Testis (tissue), 3 donors: ENCODE data around the gene KMT5C. TPM values are rescaled to one million over a fixed set of nuclear protein-coding genes. Genes with fewer than 3 reads are reported as not detected.

Experiments
- DNase-seq: peaks from one replicate; pipeline ENCODE4 v3.0.0-alpha.2; 2019
- H3K27ac ChIP-seq, 2 donors: fragments of 200-600 bp; sonication (generic); one replicate each; pipeline ENCODE4 v1.5.1; 2019
- H3K27me3 ChIP-seq: fragments of 200-600 bp; sonication (generic); one replicate; pipeline ENCODE4 v1.5.1; 2019
- H3K36me3 ChIP-seq: fragments of 200-600 bp; sonication (generic); one replicate; pipeline ENCODE4 v1.5.1; 2017; ENCODE audit warnings: low read depth; ENCODE audit errors: missing control alignments
- H3K4me1 ChIP-seq: fragments of 200-600 bp; sonication (generic); one replicate; pipeline ENCODE4 v1.5.1; 2019
- H3K4me3 ChIP-seq, 2 donors: fragments of 200-600 bp; sonication (generic); one replicate each; pipeline ENCODE4 v1.5.1; 2017 to 2019
- H3K9me3 ChIP-seq: fragments of 200-600 bp; sonication (generic); one replicate; pipeline ENCODE4 v1.5.1; 2017
- POLR2A ChIP-seq: fragments of 450-650 bp; IDR thresholded peaks from one replicate; pipeline ENCODE4 v1.6.1; 2017; ENCODE audit warnings: antibody characterized with exemption, mild to moderate bottlenecking, moderate library complexity
- WGBS, 2 donors: methylation state at CpG; one replicate each; pipeline ENCODE4 v1.1.5; 2018; 5-methylcytosine and 5-hydroxymethylcytosine counted together
- intact Hi-C: fragments of 100-400 bp; cut with DNase I; formaldehyde crosslinking; loops from one replicate; pipeline ENCODE4 v1.15.1; 2023; ENCODE audit warnings: low total_unique reads
- polyA plus RNA-seq: library from polyadenylated mRNA; stranded (reverse); fragments of 350-450 nt; fragmentation: Illumina TruSeq; extraction: RNeasy Lipid Tissue Mini Kit (QIAGEN cat#74804); gene quantifications from one replicate; pipeline ENCODE4 v1.2.3, GENCODE V29; 2014; ENCODE audit warnings: low read depth, low replicate concordance; ENCODE audit not compliant: insufficient read depth
- total RNA-seq, 2 donors: library from RNA; depleted of rRNA; stranded (reverse); fragments of >200 nt; gene quantifications; one replicate each; pipeline ENCODE4 v1.2.3, GENCODE V29; 2016
- TF ChIP-seq, protein P1 (sequence below), 3 experiments: fragments of 450-650 bp in 2 of 3; fragments of 200-600 bp in 1 of 3; sonication (generic) in 1 of 3; IDR thresholded peaks; one replicate each; pipeline ENCODE4 v1.5.1; 2016 to 2019; ENCODE audit warnings: antibody characterized with exemption in 3 of 3, mild to moderate bottlenecking in 2 of 3, moderate library complexity in 1 of 3

Gene KMT5C
- total and polyA plus RNA-seq, 3 donors from 2014 or later = 14.6 to 62.9 (median 48.8) TPM

DNA sequence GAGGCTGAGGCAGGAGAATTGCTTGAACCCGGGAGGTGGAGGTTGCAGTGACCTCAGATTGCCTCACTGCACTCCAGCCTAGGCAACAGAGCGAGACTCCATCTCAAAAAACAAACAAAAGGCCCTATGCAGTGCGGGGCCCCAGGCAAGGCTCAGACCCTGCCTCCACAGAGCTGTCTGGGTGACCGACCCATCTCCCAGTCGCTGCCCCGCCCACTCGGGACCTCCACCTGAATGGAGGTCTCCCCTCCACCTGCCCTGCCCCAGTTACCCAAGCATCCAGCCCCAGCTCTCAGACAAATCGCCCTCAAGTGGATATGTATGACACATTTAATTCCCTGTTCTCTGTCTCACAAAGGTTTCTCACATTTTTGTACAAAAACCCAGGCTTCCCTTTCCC lies 25.6 kb downstream of the KMT5C start:
- intact Hi-C loops = no loop called here
- no peak overlapping the region for H3K4me3 ChIP-seq
- 87 to 97% methylated on average over 8 of the region's 8 CpGs for WGBS, 2 donors
- no peak for TF ChIP-seq POLR2A
- TF ChIP-seq, protein P1, sequence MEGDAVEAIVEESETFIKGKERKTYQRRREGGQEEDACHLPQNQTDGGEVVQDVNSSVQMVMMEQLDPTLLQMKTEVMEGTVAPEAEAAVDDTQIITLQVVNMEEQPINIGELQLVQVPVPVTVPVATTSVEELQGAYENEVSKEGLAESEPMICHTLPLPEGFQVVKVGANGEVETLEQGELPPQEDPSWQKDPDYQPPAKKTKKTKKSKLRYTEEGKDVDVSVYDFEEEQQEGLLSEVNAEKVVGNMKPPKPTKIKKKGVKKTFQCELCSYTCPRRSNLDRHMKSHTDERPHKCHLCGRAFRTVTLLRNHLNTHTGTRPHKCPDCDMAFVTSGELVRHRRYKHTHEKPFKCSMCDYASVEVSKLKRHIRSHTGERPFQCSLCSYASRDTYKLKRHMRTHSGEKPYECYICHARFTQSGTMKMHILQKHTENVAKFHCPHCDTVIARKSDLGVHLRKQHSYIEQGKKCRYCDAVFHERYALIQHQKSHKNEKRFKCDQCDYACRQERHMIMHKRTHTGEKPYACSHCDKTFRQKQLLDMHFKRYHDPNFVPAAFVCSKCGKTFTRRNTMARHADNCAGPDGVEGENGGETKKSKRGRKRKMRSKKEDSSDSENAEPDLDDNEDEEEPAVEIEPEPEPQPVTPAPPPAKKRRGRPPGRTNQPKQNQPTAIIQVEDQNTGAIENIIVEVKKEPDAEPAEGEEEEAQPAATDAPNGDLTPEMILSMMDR (IDR thresholded peaks at IDR 0.05) = no peak
- H3K9me3 ChIP-seq = no peaks in the 10 kb centered on the region
- peaks cover 4% of the 10 kb centered on the region for H3K4me1 ChIP-seq
- H3K36me3 ChIP-seq = no peaks in the 10 kb centered on the region
- H3K27ac ChIP-seq = no peak overlapping the region
- no peaks in the 10 kb centered on the region for H3K27me3 ChIP-seq
- no peak for DNase-seq

DNA sequence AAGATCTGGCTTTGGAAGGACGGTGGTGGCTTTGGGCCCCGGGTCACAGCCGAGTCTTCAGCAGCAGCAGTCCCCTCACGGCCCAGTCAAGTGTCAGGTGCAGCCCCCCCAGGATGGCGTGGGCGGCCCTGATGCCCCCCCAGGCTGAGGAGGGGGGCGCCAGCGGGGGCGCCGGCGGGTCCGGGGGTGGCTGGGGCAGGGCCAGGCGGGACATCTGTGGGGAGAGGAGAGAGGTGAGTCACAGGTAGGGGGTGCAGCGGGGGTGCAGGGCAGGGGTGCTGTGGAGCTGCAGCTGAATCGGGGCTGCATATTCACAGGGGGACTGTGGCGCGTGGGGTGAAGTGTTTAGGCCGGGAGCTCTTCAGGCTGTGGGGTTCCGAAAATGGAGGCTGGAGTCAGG lies 26.3 kb downstream of the KMT5C start:
- no peak overlapping the region for H3K27ac ChIP-seq
- intact Hi-C loops = no loop called here
- no peaks in the 10 kb centered on the region for H3K27me3 ChIP-seq
- H3K36me3 ChIP-seq = no peaks in the 10 kb centered on the region
- no peak for DNase-seq
- H3K9me3 ChIP-seq = no peaks in the 10 kb centered on the region
- TF ChIP-seq, protein P1 (IDR thresholded peaks at IDR 0.05) = no peak
- TF ChIP-seq POLR2A = no peak
- H3K4me3 ChIP-seq = no peak overlapping the region
- H3K4me1 ChIP-seq = peaks cover 6% of the 10 kb centered on the region
- WGBS, 2 donors = 81 to 86% methylated on average over 19 of the region's 19 CpGs

DNA sequence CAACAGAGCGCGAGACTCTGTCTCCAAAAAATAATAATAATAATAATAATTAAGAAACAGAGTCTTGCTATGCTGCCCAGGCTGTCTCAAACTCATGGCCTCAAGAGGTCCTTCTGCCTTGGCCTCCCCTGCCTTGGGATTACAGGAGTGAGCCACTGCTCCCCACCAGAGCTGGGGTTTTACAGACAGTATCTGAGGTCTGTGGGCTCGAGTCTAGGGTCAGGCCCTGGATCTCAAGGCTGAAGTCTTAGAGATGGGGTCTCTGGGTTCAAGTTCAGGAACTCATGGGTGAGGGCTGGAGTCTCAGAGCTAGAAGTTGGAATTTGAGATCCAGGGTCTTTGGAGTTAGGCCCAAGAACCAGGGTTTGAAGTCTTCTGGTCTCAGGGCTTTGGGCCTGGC lies 27.1 kb downstream of the KMT5C start:
- intact Hi-C loops = no loop called here
- H3K4me3 ChIP-seq = no peak overlapping the region
- peaks cover 6% of the 10 kb centered on the region for H3K4me1 ChIP-seq
- TF ChIP-seq POLR2A = no peak
- TF ChIP-seq, protein P1 (IDR thresholded peaks at IDR 0.05) = no peak
- DNase-seq = no peak
- no peaks in the 10 kb centered on the region for H3K36me3 ChIP-seq
- H3K9me3 ChIP-seq = no peaks in the 10 kb centered on the region
- H3K27ac ChIP-seq = no peak overlapping the region
- WGBS, 2 donors = 93 to 100% methylated on average over 2 to 3 of the region's 3 CpGs
- H3K27me3 ChIP-seq = no peaks in the 10 kb centered on the region

GRCh38 chr19:55368106-55368505 lies 28.4 kb downstream of the KMT5C start:
- H3K27me3 ChIP-seq = no peaks in the 10 kb centered on the region

More at GRCh38 chr19:55368106-55368505, 28.4 kb downstream of the KMT5C start:
- intact Hi-C loops = no loop called here
- DNase-seq = no peak
- H3K36me3 ChIP-seq = no peaks in the 10 kb centered on the region
- H3K4me3 ChIP-seq = no peak overlapping the region
- no peaks in the 10 kb centered on the region for H3K9me3 ChIP-seq
- H3K27ac ChIP-seq = no peak overlapping the region
- peaks cover 6% of the 10 kb centered on the region for H3K4me1 ChIP-seq
- TF ChIP-seq, protein P1 (IDR thresholded peaks at IDR 0.05) = no peak
- 80 to 87% methylated on average over 2 to 16 of the region's 16 CpGs for WGBS, 2 donors
